WTC11 (cell line): ENCODE measurements around the gene EBF3. TPM values are rescaled to one million over a fixed set of nuclear protein-coding genes. Genes with fewer than 3 reads are reported as not detected.

Experiments
- ATAC-seq: fragments of 200-7000 bp; cut with Tn5 transposase; 2 replicates; pipeline ENCODE4 v1.10.0; 2021; ENCODE audit warnings: mild to moderate bottlenecking, moderate library complexity
- Bru-seq: library from RNA; stranded (reverse); fragments of 400-500 nt; gene quantifications from one replicate; lab custom pipeline; 2021; lab: Mats Ljungman, UMichigan
- CTCF ChIA-PET: fragments of 300-600 bp; sonication (Branson Sonifier 250); formaldehyde crosslinking; loops from one replicate; lab custom pipeline; 2021; ENCODE audit warnings: antibody characterized with exemption; lab: Charles Lee
- POLR2A ChIA-PET: fragments of 350-600 bp; sonication (Branson Sonifier 250); formaldehyde crosslinking; loops from one replicate; lab custom pipeline; 2021; ENCODE audit warnings: antibody characterized with exemption; lab: Charles Lee
- DNase-seq: peaks from one replicate; pipeline ENCODE4 v3.0.0; 2021; ENCODE audit warnings: low spot score
- H3K27ac Mint-ChIP-seq: 2 replicates; pipeline ENCODE4 v1.8.0; 2021; ENCODE audit warnings: mixed read lengths
- H3K27me3 Mint-ChIP-seq: 2 replicates; pipeline ENCODE4 v1.8.0; 2021; ENCODE audit warnings: low read depth, mild to moderate bottlenecking, moderate library complexity, mixed read lengths
- H3K36me3 Mint-ChIP-seq: 2 replicates; pipeline ENCODE4 v1.8.0; 2021; ENCODE audit warnings: mixed read lengths
- H3K4me1 Mint-ChIP-seq: 2 replicates; pipeline ENCODE4 v1.8.0; 2022; ENCODE audit warnings: mixed read lengths
- H3K4me3 Mint-ChIP-seq: 2 replicates; pipeline ENCODE4 v1.8.0; 2021; ENCODE audit warnings: mild to moderate bottlenecking, moderate library complexity, mixed read lengths
- H3K9me3 Mint-ChIP-seq: 2 replicates; pipeline ENCODE4 v1.8.0; 2021; ENCODE audit warnings: mixed read lengths
- CBFB ChIP-seq: sonication (generic); formaldehyde crosslinking; IDR thresholded peaks from 2 replicates; pipeline ENCODE4 v1.8.1; 2022; ENCODE audit warnings: mild to moderate bottlenecking, low read depth, missing genetic modification reagents
- EMX1 ChIP-seq: fragments of 250-450 bp; sonication (Bioruptor Pico); IDR thresholded peaks from 2 replicates; pipeline ENCODE4 v1.8.0; 2021; ENCODE audit warnings: mild to moderate bottlenecking
- ERG ChIP-seq: fragments of 250-450 bp; sonication (Bioruptor Pico); IDR thresholded peaks from 2 replicates; pipeline ENCODE4 v1.8.0; 2021; ENCODE audit warnings: mild to moderate bottlenecking
- FOXK1 ChIP-seq: sonication (generic); formaldehyde crosslinking; IDR thresholded peaks from 2 replicates; pipeline ENCODE4 v1.8.0; 2022; ENCODE audit warnings: mild to moderate bottlenecking, moderate library complexity, missing genetic modification reagents
- FOXP4 ChIP-seq: sonication (generic); formaldehyde crosslinking; IDR thresholded peaks from 2 replicates; pipeline ENCODE4 v1.8.0; 2022; ENCODE audit warnings: mild to moderate bottlenecking, missing genetic modification reagents
- HMGA2 ChIP-seq: fragments of 250-450 bp; sonication (Bioruptor Pico); IDR thresholded peaks from 2 replicates; pipeline ENCODE4 v1.4.0; 2021; ENCODE audit warnings: mild to moderate bottlenecking, moderate library complexity
- IRF2 ChIP-seq: sonication (generic); formaldehyde crosslinking; IDR thresholded peaks from 2 replicates; pipeline ENCODE4 v1.8.0; 2022; ENCODE audit warnings: low read depth, missing genetic modification reagents, borderline replicate concordance
- MAX ChIP-seq: sonication (generic); formaldehyde crosslinking; IDR thresholded peaks from 2 replicates; pipeline ENCODE4 v1.8.0; 2022; ENCODE audit warnings: mild to moderate bottlenecking, missing genetic modification reagents
- NFYB ChIP-seq: sonication (generic); formaldehyde crosslinking; conservative IDR thresholded peaks from 2 replicates; pipeline ENCODE4 v1.8.0; 2022; ENCODE audit warnings: low read depth, missing genetic modification reagents
- NR3C1 ChIP-seq: sonication (generic); formaldehyde crosslinking; conservative IDR thresholded peaks from 2 replicates; pipeline ENCODE4 v1.8.1; 2023; ENCODE audit warnings: low read depth, mild to moderate bottlenecking, missing genetic modification reagents
- RELA ChIP-seq: sonication (generic); formaldehyde crosslinking; IDR thresholded peaks from 2 replicates; pipeline ENCODE4 v1.8.1; 2022; ENCODE audit warnings: missing genetic modification reagents, mild to moderate bottlenecking, borderline replicate concordance
- SMAD4 ChIP-seq: sonication (generic); formaldehyde crosslinking; IDR thresholded peaks from 2 replicates; pipeline ENCODE4 v1.8.0; 2022; ENCODE audit warnings: mild to moderate bottlenecking, missing genetic modification reagents
- USF1 ChIP-seq: sonication (generic); formaldehyde crosslinking; IDR thresholded peaks from 2 replicates; pipeline ENCODE4 v1.8.0; 2022; ENCODE audit warnings: mild to moderate bottlenecking, missing genetic modification reagents
- ZMAT4 ChIP-seq: fragments of 250-450 bp; sonication (Bioruptor Pico); IDR thresholded peaks from 2 replicates; pipeline ENCODE4 v1.9.0; 2021; ENCODE audit warnings: mild to moderate bottlenecking
- ZNF219 ChIP-seq: sonication (generic); formaldehyde crosslinking; IDR thresholded peaks from 2 replicates; pipeline ENCODE4 v1.8.0; 2023; ENCODE audit warnings: missing genetic modification reagents, mild to moderate bottlenecking, borderline replicate concordance
- ZNF317 ChIP-seq: sonication (generic); formaldehyde crosslinking; IDR thresholded peaks from 2 replicates; pipeline ENCODE4 v1.8.1; 2023; ENCODE audit warnings: low read depth, mild to moderate bottlenecking, moderate library complexity, missing genetic modification reagents, borderline replicate concordance
- ZNF396 ChIP-seq: fragments of 250-450 bp; sonication (Bioruptor Pico); IDR thresholded peaks from 2 replicates; pipeline ENCODE4 v1.8.0; 2021; ENCODE audit warnings: mild to moderate bottlenecking, moderate library complexity, borderline replicate concordance
- long read RNA-seq, 3 experiments: library from RNA in 1 of 3; library from capped mRNA in 1 of 3; library from polyadenylated mRNA in 1 of 3; unstranded in 2 of 3; stranded (forward) in 1 of 3; transcript quantifications; one replicate each; pipeline ENCODE4 v2.0.0, GENCODE V29; 2021
- total RNA-seq: library from RNA; stranded (reverse); gene quantifications from 3 replicates; pipeline ENCODE4 v1.2.3, GENCODE V29; 2021

Gene EBF3
- 1.1 to 1.2 TPM (median 1.1 TPM) in 3 replicates for total RNA-seq
- Bru-seq, nascent RNA, result percentile 35 among the genes with signal in this experiment
- long read RNA-seq, experiment 1, partial matches to known transcripts, result 1 of 1 reads
- long read RNA-seq, experiment 1, other reads (novel, unspliced or antisense), result 0 of 1 reads
- long read RNA-seq, experiment 2, partial matches to known transcripts, result 0 of 3 reads
- long read RNA-seq, experiment 2, other reads (novel, unspliced or antisense), result 3 of 3 reads
- long read RNA-seq, experiment 3, result 0 reads

GRCh38 chr10:129963641-129964501 is at the start of gene EBF3:
TSS of gene EBF3 (minus strand) at chr10:129964274. CDS start at chr10:129963768, 506 bp downstream.
- CTCF ChIA-PET, result interaction anchor here (1.1 to 1.8 kb wide), 4 partner anchors 75 to 305 kb away, joined by 3 to 7 read pairs (median 4); partner anchors contain the start of gene C10orf143
- peaks cover 51% of the 10 kb centered on the region for H3K4me1 Mint-ChIP-seq
- DNase-seq (peak; percentile 85), ATAC-seq (peak; percentile 50)
- no peak within 1 kb of the TSS for H3K27ac Mint-ChIP-seq
- H3K9me3 Mint-ChIP-seq, result no peaks in the 10 kb centered on the region
- peak within 1 kb of the TSS; percentile 73 for H3K4me3 Mint-ChIP-seq
- TF ChIP-seq FOXK1, result peak; percentile 88
- TF ChIP-seq ZNF219 (CRISPR knock-in tag), result no peak
- no peak for TF ChIP-seq RELA (CRISPR knock-in tag)
- TF ChIP-seq FOXP4 (CRISPR knock-in tag), result peak; percentile 76; the same call in 1 of the 2 replicates
- no peaks in the 10 kb centered on the region for H3K36me3 Mint-ChIP-seq
- POLR2A ChIA-PET, result no interaction called here
- peaks cover 86% of the 10 kb centered on the region for H3K27me3 Mint-ChIP-seq

GRCh38 chr10:130013335-130014262 is 49.5 kb upstream of the EBF3 start:
- Mint-ChIP-seq H3K27ac (peak overlapping the region; percentile 54; the same call in 1 of the 2 replicates), H3K27me3 (no peaks in the 10 kb centered on the region; the same call in 1 of the 2 replicates), H3K4me3 (no peak overlapping the region), H3K4me1 (0 out of 2 replicates have a peak, but pooled peaks cover 6% of the 10 kb centered on the region), H3K36me3 (no peaks in the 10 kb centered on the region), H3K9me3 (peaks cover 4% of the 10 kb centered on the region; the same call in 1 of the 2 replicates)
- TF ChIP-seq EMX1 (CRISPR knock-in tag) (no peak), SMAD4 (CRISPR knock-in tag) (no peak), NFYB (CRISPR knock-in tag) (no peak), ZMAT4 (CRISPR knock-in tag) (no peak), USF1 (CRISPR knock-in tag) (no peak), ZNF396 (CRISPR knock-in tag) (no peak), NR3C1 (CRISPR knock-in tag) (no peak), ERG (CRISPR knock-in tag) (no peak), FOXP4 (CRISPR knock-in tag) (no peak), HMGA2 (CRISPR knock-in tag) (no peak), MAX (no peak), ZNF317 (CRISPR knock-in tag) (no peak), CBFB (no peak), IRF2 (CRISPR knock-in tag) (no peak)
- no peak for DNase-seq
- CTCF ChIA-PET, result no interaction called here
- no peak for ATAC-seq
- POLR2A ChIA-PET, result no interaction called here
